H7 (cell line): Measurements from ENCODE around the gene PPP1R9A. TPM values are rescaled to one million over a fixed set of nuclear protein-coding genes. Genes with fewer than 3 reads are reported as not detected.

ENCODE experiments used
- DNase-seq: peaks from one replicate; pipeline ENCODE4 v3.0.0; 2012
- H3K27me3 ChIP-seq: 2 replicates; pipeline ENCODE4 v1.6.0; 2011; ENCODE audit warnings: mild to moderate bottlenecking, low read length; ENCODE audit not compliant: control insufficient read depth, insufficient read depth
- H3K36me3 ChIP-seq: replicated peaks from 2 replicates; pipeline ENCODE4 v1.5.1; 2011; ENCODE audit warnings: low read length; ENCODE audit not compliant: control insufficient read depth, insufficient read depth
- H3K4me3 ChIP-seq: 2 replicates; pipeline ENCODE4 v1.5.1; 2011; ENCODE audit warnings: low read depth, mild to moderate bottlenecking, control low read depth, low read length, moderate library complexity; ENCODE audit not compliant: insufficient read depth
- total RNA-seq: library from RNA; depleted of rRNA; stranded (reverse); fragments of >200 nt; shearing (Covaris generic); gene quantifications from 2 replicates; pipeline ENCODE4 v1.2.3, GENCODE V29; 2014

Gene PPP1R9A
- total RNA-seq, 1 experiment from 2014 or later: 8.0 TPM

DNA sequence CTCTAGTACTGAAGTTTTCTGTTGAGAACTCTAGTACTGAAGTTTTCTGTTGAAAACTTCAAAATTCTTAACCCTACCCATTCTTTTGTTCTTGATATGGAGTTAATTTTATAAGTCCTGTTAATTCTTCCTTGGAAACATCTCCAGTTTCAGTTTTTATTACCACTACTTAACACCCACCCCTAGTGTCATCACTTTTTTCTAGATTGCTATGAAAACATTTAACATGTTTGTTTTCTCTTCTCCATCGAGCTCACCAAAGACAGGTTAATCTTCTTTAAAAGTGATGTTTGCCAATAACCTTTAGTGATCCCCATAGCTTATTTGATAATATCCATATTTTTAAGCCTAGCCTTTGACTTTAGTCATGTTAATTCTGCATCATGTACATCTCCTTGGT, 147.9 kb downstream of the PPP1R9A start:
- no peaks in the 10 kb centered on the region for H3K36me3 ChIP-seq
- DNase-seq: no peak
- H3K27me3 ChIP-seq: no peaks in the 10 kb centered on the region
- H3K4me3 ChIP-seq: no peak overlapping the region

DNA sequence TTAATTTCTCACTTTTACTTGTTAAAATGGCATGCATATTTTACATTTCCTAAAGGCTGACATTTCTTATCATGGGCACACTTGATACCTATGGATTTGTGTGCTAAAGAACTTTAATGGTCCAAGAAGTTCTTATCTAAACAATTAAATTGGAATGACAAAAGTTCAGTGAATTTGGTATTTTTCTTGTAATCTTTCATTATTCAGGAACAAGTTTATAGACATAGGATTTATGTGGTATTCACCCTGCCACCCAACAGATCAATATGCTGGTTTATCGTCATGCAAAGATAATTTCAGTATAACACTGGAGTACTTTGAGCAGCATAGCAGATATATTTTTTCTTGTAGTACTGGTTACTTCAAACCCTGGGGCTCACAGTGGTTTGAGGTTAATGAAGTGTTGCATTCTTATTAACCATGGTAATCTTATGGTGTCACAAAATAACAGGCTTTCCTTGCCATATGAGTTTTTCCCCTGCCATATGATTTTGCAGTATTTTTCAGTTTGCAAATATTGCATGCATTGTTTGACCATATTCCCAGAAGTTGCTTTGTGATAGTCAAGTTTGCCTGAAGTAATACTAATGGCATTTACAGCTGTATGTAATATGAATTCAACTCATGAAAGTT, 148.8 kb downstream of the PPP1R9A start:
- Histone ChIP-seq H3K36me3 (no peaks in the 10 kb centered on the region), H3K4me3 (no peak overlapping the region), H3K27me3 (no peaks in the 10 kb centered on the region)
- no peak for DNase-seq

DNA sequence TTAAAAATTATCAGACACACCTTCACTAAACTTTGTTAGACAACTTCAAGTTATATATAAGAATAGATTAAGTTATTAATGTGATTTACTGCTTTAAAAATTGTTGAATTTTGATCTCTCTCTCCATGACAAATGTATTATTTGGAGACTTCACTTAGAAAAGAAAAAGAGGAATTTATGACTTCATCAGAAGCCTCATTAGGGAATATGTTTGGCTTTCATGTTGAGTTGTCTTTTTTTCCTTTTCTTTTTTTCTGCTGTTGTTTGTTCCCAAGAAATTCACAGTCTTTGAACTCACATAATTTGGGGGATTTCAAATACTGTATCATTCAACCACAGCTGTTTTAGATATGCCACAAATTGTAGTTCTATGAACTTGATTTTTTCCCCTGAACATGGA, 149.5 kb downstream of the PPP1R9A start:
- no peak for DNase-seq
- Histone ChIP-seq H3K4me3 (no peak overlapping the region), H3K27me3 (no peaks in the 10 kb centered on the region), H3K36me3 (no peaks in the 10 kb centered on the region)

DNA sequence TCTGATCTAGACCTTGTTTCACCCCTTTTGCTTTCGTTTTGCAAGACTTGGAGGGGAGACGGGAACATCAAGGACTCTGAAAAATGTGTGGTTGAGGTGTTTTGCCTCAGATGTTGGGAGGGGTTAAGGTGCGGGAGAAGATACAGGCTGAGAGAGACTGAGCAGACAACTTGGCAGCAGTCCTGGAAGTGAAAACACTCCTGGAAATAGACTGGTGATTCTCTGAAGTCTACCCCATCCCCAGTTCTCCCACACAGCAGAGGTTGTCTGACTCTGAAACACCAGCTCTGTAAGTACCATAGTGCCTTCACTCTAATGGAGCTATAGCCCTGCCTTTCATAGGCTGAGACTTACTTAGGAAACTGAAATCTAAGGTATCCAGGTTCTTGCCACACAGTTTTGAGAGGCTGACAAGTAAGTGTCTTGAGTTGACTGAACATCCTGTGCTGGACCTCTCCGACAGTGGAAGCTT, 152.5 kb downstream of the PPP1R9A start:
- no peak overlapping the region for H3K4me3 ChIP-seq
- H3K36me3 ChIP-seq: no peaks in the 10 kb centered on the region
- DNase-seq: no peak
- no peaks in the 10 kb centered on the region for H3K27me3 ChIP-seq

DNA sequence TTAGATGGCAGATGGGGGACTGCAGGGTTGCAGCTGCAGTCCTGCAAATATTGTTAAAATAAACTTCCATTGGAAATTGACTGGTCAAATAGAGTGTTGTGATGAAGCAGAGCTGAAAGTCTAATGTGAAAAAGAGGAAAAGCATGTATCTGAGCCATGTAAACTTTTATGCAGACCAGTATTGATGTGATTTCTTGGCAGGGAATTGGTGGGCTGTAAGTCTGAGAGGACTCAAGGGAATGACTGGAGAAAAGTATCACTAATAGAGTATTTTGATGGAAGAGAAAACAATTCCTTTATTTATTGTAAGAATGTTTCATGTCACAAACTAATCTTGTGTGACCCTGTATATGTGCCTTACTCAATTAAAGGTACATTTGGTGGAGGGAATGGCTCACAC, 155.5 kb downstream of the PPP1R9A start:
- no peaks in the 10 kb centered on the region for H3K36me3 ChIP-seq
- no peak for DNase-seq
- no peak overlapping the region for H3K4me3 ChIP-seq
- no peaks in the 10 kb centered on the region for H3K27me3 ChIP-seq

DNA sequence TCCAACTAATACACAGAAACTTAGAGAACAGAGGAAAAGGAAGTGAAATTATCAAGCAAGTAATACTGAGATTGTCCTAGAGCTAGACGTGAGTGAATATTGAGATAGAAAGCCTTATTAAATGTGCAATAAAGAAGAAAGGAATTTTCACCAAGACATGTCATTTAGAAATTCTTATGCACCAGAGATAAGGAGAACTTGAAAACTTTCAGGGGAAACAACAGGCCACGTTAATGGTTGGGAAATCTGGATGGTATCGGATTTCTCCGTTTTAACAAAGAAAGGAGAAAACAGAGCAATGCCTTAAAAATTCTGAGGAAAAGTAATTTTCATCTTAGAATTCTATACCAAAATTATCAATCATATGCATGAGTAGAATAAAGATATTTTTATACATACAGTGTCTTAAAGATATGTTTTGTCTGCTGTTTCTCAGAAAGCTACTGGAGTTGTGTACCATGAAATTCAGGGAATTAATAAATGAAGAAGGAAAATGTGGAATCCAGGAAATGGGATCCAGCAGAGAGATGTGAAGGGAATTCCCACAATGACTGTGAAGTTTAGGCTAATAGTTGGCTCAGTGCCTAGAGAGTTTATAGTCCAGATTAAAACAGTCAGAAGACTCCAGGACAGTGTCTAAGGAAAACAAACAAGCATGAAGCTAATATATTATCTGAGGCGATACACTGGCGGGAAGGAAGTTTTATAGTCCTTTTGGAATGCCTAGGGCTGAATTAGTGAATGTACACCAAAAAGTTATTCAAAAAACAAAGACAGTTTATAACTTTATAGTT, 159.5 kb downstream of the PPP1R9A start:
- H3K4me3 ChIP-seq: no peak overlapping the region
- no peaks in the 10 kb centered on the region for H3K27me3 ChIP-seq
- no peak for DNase-seq
- no peaks in the 10 kb centered on the region for H3K36me3 ChIP-seq

DNA sequence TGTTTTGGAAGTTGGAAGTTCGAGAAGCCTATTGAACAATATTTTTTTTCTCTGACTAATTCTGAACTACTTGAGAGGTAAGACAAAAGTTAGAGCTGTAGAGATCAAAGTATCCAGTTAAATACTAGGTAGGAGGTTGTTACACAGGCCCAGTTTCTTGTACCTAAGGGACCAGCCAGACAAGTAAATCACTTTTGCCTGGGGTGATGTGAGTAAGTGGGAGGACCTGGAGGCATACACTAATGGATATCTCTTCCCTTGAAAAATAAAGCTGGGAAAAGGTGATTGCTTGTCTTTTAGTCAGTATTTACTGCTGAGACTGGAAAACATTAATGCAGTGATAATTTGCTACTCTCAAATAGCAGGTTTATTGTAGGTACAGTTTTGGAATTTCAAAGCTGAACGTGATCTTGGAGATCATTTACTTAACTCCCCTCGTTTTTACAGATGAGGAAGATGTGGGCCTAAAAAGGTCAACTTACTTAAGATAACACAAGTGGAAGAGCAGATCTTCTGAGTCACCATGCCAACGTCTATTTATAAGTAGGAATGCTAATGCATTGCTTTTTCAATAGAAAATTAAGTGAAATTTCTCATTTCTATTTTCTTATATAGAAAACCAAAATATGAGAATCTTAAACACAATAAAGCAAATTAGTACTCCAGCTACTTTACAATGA, 181.3 kb downstream of the PPP1R9A start:
- DNase-seq: no peak
- H3K27me3 ChIP-seq: no peaks in the 10 kb centered on the region

DNA sequence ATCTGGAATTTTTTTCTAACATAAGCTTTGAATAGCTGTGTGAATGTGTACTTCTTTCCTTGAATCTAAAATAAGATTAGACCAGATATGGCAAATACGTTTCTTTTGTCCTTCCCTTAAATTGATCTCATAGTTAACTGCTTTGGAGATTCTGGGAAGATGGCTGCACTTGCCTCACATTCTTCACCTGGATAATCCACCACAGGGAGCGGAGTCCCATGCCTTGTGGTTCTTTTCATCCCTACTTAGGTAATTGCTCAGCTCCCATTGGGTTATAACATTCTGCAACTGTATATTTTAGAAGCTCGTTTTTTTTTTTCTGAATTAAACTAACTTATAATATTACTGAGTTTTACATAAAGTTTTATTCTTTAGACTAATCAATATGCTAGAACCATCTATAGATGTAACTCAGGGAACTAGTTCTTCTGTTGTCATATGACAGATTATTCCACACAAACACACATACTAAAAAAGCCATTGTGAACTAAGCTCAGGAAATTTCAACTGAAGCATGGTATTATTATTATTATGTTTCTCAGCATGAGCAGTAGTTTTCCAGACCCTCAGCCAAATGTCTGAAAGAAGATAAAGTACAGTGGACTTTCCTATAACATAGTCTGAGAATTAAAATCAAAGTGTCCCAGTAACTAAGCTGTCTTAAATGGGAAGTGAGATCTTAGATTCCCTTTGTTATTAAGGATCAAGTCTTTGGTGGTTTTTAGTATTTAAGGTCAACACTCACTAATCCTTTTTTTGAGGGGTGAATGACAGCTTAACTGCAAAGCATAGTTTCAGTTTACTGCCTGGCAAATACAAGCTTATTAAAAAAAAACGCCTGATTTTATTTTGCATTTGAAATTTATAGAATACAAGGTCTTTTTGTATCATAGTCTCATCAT, 182.3 kb downstream of the PPP1R9A start:
- Histone ChIP-seq H3K27me3 (no peaks in the 10 kb centered on the region), H3K4me3 (no peak overlapping the region), H3K36me3 (no peaks in the 10 kb centered on the region)
- DNase-seq: no peak

More for the DNA sequence above, 181.3 kb downstream of the PPP1R9A start:
- H3K36me3 ChIP-seq: no peaks in the 10 kb centered on the region
- H3K4me3 ChIP-seq: no peak overlapping the region

DNA sequence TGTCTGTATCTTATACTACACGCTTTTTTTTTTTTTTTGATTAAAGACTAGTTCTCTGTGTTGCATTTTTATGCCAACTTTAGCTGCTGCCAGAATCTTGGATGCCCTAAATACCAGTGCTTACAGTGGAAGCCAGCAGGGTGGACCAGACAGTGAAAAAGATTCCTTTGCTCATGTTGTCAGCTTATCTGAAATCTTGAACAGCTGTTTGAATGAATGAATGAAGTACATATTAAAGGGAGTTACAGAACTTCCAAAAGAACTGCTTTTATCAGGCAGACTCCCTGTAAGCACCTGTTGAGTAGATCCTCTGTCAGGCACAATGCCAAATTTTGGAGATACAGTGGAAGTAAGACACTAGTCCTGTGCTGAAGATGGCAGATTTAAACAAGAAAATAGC, 184.9 kb downstream of the PPP1R9A start:
- DNase-seq: no peak
- Histone ChIP-seq H3K27me3 (no peaks in the 10 kb centered on the region), H3K4me3 (no peak overlapping the region), H3K36me3 (no peaks in the 10 kb centered on the region)

DNA sequence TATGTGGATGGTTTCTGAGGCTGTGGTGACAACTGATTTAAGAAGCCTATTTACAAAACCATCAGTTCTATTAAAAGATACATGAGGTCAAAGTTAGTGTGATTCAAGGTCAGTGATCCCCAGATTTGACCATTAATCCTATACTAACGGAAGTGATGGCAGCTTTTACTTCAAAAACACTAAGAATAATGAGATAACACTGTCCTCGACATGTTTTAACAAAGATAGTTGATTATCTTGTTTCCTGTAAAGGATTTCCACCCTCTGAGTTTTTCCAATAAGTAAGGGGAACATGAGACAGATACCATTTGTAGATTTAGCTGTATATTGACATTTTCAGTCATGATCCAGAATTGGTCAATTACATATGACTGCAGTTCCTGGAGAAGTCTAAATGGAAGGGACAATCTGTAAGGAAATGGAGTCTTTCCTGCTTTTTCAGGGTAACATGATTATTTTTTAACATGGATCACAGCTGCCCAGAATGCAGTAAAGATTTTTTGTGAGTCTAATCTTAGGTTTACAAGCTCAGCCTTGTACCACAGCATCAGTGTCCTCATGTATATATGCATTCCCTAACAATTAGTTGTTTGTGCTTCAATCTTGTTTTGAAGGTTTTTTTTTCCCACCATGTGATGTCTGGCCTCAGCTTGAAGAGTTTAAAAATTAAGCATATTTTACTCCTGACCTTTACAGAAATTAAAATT, 188.0 kb downstream of the PPP1R9A start:
- Histone ChIP-seq H3K36me3 (no peaks in the 10 kb centered on the region), H3K27me3 (no peaks in the 10 kb centered on the region), H3K4me3 (no peak overlapping the region)
- no peak for DNase-seq

DNA sequence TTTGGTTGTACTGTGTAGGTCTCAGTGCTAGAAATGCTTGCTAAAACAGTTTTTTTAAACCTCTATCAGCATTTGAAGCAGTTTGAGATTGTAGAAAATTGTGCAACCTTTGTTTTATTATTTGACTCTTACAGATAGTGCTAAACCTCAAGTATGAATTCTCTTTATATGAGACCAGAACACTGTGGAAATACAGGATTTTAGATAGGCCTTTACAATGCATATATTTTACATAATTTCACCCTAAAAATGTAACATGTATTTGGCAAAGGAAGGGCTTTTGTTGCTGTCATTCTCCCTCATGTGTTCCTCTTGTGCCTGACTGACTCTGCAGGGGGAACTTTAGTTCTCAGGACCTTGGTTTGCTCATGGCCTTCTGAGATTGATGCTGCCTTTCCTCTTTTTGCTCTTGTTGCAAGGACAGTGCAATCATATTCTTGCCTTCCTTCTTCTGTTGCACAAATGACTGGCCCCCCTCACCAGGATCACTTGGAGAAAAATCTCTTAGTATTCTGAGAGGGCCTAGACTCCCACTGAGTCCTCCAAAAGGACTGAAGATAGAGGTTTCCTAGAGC, 188.7 kb downstream of the PPP1R9A start:
- Histone ChIP-seq H3K27me3 (no peaks in the 10 kb centered on the region), H3K36me3 (no peaks in the 10 kb centered on the region), H3K4me3 (no peak overlapping the region)
- no peak for DNase-seq

DNA sequence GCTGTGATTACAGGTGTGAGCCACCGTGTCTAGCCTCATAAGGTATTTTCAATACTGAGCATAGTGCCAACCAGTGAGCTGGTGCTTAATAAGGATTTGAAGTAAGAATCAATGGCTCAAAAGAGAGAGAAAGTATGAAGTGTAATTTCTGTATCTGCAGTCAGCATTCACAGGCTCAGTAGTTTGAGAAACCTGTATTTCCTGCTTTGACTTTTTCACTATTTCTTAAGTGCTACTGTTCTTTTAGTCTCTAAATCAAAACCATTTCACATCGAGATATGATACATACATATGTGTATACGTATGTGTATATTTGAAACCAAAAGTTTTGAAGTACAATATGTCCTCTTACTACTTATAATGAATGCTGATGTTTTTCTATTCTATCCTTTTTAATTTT, 189.9 kb downstream of the PPP1R9A start:
- Histone ChIP-seq H3K4me3 (no peak overlapping the region), H3K27me3 (no peaks in the 10 kb centered on the region), H3K36me3 (no peaks in the 10 kb centered on the region)
- no peak for DNase-seq

DNA sequence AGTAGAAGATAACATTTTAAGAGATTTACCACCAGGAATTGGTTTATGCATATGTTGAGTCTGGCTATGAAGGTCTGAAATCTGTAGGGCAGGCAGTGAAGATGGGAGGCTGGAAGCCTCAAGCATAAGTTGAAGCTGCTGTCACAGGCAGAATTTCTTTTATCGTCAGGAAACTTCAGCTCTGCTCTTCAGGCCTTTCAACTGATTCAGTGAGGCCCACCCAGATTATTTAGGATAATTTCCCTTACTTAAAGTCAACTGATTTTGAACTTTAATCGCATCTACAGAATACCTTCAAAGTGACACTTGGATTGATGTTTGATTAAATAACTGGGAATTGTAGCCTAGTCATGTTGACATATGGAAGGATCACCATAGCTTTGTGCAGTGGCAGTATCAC, 190.5 kb downstream of the PPP1R9A start:
- no peaks in the 10 kb centered on the region for H3K27me3 ChIP-seq
- no peak overlapping the region for H3K4me3 ChIP-seq
- H3K36me3 ChIP-seq: no peaks in the 10 kb centered on the region
- no peak for DNase-seq
